ENCODE measurements around the gene CFAP97D2.
"Not testable (repeated sequence)": the region's sequence is repeated elsewhere in the genome, so short reads cannot be mapped to it uniquely, and the experiment has no call there.

Gene CFAP97D2

DNA sequence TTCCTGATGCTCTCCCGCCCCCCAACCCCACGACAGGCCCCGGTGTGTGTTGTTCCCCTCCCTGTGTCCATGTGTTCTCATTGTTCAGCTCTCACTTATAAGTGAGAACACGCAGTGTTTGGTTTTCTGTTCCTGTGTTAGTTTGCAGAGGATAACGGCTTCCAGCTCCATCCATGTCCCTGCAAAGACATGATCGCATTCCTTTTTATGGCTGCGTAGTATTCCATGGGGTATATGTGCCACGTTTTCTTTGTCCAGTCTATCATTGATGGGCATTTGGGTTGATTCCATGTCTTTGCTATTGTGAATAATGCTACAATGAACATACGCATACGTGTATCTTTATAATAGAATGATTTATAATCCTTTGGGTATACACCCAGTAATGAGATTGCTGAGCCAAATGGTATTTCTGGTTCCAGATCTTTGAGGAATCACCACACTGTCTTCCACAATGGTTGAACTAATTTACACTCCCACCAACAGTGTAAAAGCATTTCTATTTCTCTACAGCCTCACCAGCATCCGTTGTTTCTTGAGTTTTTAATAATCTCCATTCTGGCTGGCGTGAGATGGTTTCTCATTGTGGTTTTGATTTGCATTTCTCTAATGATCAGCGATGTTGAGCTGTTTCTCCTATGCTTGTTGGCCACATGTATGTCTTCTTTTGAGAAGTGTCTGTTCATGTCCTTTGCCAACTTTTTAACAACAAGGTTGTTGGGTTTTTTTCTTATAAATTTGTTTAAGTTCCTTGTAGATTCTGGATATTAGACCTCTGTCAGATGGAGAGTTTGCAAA lies 20.0 kb upstream of the CFAP97D2 start:
- DNase-seq (ENCODE audit: low read depth) = not testable (repeated sequence)

- no peak for DNase-seq (ENCODE audit: low read depth)
Measured at GRCh38 chr13:114161028-114161556, 18.0 kb upstream of the CFAP97D2 start.

GRCh38 chr13:114161644-114162532 lies 17.2 kb upstream of the CFAP97D2 start:
- DNase-seq (ENCODE audit: low read depth) = no peak

DNA sequence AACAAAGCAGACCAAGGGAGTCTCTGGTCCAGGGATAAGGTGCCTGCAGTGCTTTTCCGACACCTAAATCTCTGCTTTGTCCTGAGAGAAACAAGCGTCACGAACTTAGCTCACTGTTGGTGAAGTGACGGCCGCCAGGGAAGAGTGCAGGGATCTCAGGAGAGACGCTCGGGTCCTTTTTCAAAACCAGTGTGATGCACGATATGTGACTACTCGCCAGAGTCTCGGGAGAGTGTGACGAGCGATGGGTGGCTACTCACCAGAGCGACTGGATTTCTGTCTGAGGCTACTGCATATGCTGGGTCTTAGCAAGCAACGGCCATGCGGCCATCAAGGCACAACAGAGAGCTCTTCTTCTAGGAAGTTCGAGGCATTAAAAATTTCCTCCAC lies 16.5 kb upstream of the CFAP97D2 start:
- DNase-seq (ENCODE audit: low read depth) = no peak

GRCh38 chr13:114164053-114164452 lies 15.0 kb upstream of the CFAP97D2 start:
- no peak for DNase-seq (ENCODE audit: low read depth)

DNA sequence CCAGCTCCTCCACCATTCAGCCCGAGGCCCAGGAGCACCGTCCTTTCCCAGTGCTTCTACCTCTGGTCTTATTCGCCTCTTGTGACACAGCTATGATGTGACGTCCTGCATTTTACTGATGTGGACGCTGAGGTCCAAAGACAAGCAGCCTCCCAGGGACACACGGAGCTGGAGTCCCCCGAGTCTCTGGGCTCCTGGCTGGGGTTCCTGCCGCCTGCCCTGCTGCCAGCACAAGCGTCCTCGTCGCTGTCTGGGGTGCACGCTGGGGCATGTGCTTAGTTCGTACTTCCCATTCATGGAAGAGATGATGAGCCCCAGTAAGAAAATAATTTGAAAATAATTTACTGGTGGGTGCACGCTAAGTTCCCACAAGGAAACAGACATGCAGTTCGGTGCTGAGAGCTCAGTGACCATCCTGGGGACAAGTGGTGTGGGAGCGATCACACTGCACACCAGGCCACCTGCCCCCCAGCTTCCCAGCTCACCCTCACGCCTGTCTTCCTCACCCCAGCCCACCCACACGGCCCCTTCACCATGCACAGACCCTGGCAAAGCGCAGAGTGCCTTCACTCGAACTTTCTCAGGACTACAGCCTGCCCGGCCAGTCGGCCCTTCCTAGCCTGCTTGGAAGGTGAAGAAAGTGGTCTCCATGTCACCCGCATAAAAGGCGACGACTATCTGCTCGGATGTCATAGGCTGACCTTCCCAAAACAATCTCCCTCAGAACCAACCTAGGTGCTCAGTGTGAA lies 14.2 kb upstream of the CFAP97D2 start:
- no peak for DNase-seq (ENCODE audit: low read depth)

DNA sequence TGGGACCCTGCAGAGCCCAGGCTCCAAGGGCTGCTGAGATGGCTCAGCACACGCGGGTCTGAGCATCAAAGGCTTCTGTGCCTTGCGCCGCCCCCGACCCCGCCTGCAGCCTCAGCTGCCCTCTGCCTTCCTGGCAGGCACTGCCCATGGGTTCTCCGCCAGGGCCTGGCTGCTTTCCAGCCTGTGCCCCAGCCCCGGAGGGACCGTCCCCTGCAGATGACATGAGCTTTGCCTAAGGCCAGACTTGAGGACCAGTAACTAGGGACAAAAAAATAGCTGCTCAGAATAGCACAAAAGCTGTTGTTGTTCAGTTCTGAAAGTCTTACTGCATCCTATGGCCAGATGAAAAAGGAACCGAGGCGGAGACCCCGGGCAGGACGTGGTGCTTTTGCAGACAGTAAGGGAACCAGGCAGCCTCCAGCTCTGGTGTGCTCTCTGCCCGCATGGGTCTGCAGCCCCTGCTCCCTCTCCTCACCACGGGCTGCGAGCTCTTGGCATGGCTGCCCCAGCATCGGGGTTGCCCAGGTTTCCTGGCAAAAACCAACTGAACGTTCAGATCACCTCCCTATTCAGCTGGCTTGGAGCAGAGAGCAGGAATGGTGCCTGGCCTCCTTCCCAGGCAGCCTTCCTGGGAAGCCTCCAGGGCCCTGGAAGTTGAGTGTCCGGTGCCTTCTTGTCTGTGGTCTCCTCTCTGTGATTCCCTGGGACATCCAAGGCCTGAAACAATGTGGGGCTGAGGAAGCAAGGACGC lies 12.5 kb upstream of the CFAP97D2 start:
- DNase-seq (ENCODE audit: low read depth) = no peak

- DNase-seq (ENCODE audit: low read depth) = no peak
Measured at GRCh38 chr13:114167426-114167825, 11.6 kb upstream of the CFAP97D2 start.

- DNase-seq (ENCODE audit: low read depth) = no peak
Measured at GRCh38 chr13:114167885-114168284, 11.2 kb upstream of the CFAP97D2 start.

- DNase-seq (ENCODE audit: low read depth) = no peak
Measured at GRCh38 chr13:114173272-114173671, 5.8 kb upstream of the CFAP97D2 start.

GRCh38 chr13:114173745-114174144 lies 5.3 kb upstream of the CFAP97D2 start:
- peak; percentile 38 for DNase-seq (ENCODE audit: low read depth)

- DNase-seq (ENCODE audit: low read depth) = peak; percentile 73
Measured at GRCh38 chr13:114174529-114174961, 4.5 kb upstream of the CFAP97D2 start.

DNA sequence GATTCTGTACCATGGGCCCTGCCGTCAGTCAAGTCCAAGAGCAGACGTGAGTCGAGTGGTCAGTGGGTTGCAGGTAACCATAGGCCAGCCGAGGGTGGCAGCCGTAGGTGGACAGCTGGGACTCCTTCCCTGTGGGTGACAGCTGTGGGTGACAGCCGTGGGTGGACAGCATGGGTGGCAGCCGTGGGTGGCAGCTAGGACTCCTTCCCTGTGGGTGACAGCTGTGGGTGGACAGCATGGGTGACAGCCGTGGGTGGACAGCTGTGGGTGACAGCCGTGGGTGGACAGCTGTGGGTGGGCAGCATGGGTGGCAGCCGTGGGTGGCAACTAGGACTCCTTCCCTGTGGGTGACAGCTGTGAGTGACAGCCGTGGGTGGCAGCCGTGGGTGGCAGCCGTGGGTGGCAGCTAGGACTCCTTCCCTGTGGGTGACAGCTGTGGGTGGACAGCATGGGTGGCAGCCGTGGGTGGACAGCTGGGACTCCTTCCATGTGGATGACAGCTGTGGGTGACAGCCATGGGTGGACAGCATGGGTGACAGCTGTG lies 2.6 kb upstream of the CFAP97D2 start:
- not testable (repeated sequence) for DNase-seq (ENCODE audit: low read depth)

- DNase-seq (ENCODE audit: low read depth) = no peak
Measured at GRCh38 chr13:114177245-114178010, 1.6 kb upstream of the CFAP97D2 start.

DNA sequence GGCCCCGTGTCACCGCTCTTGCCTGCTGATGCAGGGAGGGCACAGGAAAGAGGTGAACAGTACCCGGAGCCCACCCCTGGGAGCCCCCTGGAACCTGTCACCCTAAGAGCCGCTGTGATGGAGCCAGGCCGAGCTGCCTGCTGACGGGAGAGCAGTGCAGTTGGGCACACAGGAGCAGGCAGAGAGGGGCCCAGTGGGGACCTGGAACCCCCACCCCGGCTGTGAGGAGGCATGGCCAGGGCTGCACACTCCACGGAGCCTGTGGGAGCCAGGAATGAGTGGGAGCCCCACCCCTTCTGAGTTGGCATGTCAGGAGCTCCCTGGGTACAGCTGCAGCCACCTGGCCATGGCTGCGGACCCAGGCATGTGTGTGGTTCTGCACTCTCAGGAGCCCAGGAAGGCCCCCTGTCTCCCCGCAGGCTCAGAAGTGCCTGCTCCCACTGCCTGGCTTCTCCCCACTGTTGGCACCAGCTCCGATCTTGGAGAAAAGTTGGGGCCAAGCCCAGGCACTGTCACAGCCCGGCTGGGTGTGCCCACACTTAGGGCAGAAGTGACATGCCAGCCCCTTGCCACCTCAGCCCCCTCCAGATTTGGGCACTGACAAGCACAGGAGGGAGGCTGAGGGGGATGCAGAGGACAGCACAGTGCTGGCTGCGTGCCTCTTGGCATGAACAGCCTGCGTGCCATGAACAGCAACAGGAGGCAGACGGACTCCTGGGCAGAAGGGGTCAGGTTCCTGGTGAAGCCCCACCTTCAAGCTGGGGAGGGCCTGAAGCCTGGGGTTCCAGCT lies 6.3 kb downstream of the CFAP97D2 start:
- DNase-seq (ENCODE audit: low read depth) = no peak

- no peak for DNase-seq (ENCODE audit: low read depth)
Measured at GRCh38 chr13:114194853-114195252, 15.8 kb downstream of the CFAP97D2 start.

GRCh38 chr13:114196629-114197028 lies 17.6 kb downstream of the CFAP97D2 start:
- DNase-seq (ENCODE audit: low read depth) = no peak

GRCh38 chr13:114198556-114198955 lies 19.5 kb downstream of the CFAP97D2 start:
- DNase-seq (ENCODE audit: low read depth) = no peak

DNA sequence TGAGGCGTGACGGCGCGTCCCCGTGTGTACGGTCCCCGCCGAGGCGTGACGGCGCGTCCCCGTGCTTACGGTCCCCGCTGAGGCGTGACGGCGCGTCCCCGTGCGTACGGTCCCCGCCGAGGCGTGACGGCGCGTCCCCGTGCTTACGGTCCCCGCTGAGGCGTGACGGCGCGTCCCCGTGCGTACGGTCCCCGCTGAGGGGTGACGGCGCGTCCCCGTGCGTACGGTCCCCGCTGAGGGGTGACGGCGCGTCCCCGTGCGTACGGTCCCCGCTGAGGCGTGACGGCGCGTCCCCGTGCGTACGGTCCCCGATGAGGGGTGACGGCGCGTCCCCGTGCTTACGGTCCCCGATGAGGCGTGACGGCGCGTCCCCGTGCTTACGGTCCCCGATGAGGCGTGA lies 20.5 kb downstream of the CFAP97D2 start:
- not testable (repeated sequence) for DNase-seq (ENCODE audit: low read depth)

All from amniotic epithelial cell (primary cell).